SJSA1 (cell line): ENCODE results near the gene PCSK9. TPM values are rescaled to one million over a fixed set of nuclear protein-coding genes. Genes with fewer than 3 reads are reported as not detected.

Experiments used
- DNase-seq, 2 experiments: peaks; one replicate each; pipeline ENCODE4 v3.0.0-alpha.2; 2015 to 2020; ENCODE audit warnings: low spot score in 2 of 2, low read depth in 1 of 2
- H3K27ac ChIP-seq: fragments of 250-450 bp; sonication (Bioruptor Pico); 2 replicates; pipeline ENCODE4 v1.5.1; 2020; ENCODE audit warnings: mild to moderate bottlenecking, moderate library complexity
- H3K27me3 ChIP-seq: fragments of 250-450 bp; sonication (Bioruptor Pico); replicated peaks from 2 replicates; pipeline ENCODE4 v1.5.1; 2020; ENCODE audit warnings: mild to moderate bottlenecking, moderate library complexity
- H3K36me3 ChIP-seq: fragments of 250-450 bp; sonication (Bioruptor Pico); 2 replicates; pipeline ENCODE4 v1.5.1; 2020; ENCODE audit warnings: mild to moderate bottlenecking
- H3K4me1 ChIP-seq: fragments of 250-450 bp; sonication (Bioruptor Pico); replicated peaks from 2 replicates; pipeline ENCODE4 v1.6.1; 2021; ENCODE audit warnings: mild to moderate bottlenecking
- H3K4me3 ChIP-seq: fragments of 250-450 bp; sonication (Bioruptor Pico); 2 replicates; pipeline ENCODE4 v1.5.1; 2020; ENCODE audit warnings: mild to moderate bottlenecking
- H3K9me3 ChIP-seq: fragments of 250-450 bp; sonication (Bioruptor Pico); replicated peaks from 2 replicates; pipeline ENCODE4 v1.5.1; 2020; ENCODE audit warnings: mild to moderate bottlenecking
- total RNA-seq: library from RNA; depleted of rRNA; stranded (reverse); fragments of >200 nt; shearing (Covaris generic); gene quantifications from 2 replicates; pipeline ENCODE4 v1.2.3, GENCODE V29; 2014

Gene PCSK9
- total RNA-seq, 1 experiment from 2014 or later: 0.03 TPM

GRCh38 chr1:55052221-55053142 lies 13.1 kb downstream of the PCSK9 start:
- Histone ChIP-seq H3K27ac (no peak overlapping the region), H3K9me3 (no peaks in the 10 kb centered on the region), H3K36me3 (no peaks in the 10 kb centered on the region), H3K4me1 (no peaks in the 10 kb centered on the region), H3K4me3 (no peak overlapping the region), H3K27me3 (no peaks in the 10 kb centered on the region)
- no peak for DNase-seq

GRCh38 chr1:55053265-55053954 lies 14.1 kb downstream of the PCSK9 start:
- H3K4me3 ChIP-seq: no peak overlapping the region
- H3K4me1 ChIP-seq: no peaks in the 10 kb centered on the region
- H3K36me3 ChIP-seq: no peaks in the 10 kb centered on the region
- H3K9me3 ChIP-seq: no peaks in the 10 kb centered on the region
- no peaks in the 10 kb centered on the region for H3K27me3 ChIP-seq
- DNase-seq: no peak
- no peak overlapping the region for H3K27ac ChIP-seq

- H3K4me1 ChIP-seq: no peaks in the 10 kb centered on the region
- no peaks in the 10 kb centered on the region for H3K9me3 ChIP-seq
- H3K36me3 ChIP-seq: no peaks in the 10 kb centered on the region
- no peaks in the 10 kb centered on the region for H3K27me3 ChIP-seq
- no peak overlapping the region for H3K27ac ChIP-seq
- H3K4me3 ChIP-seq: no peak overlapping the region
- no peak for DNase-seq
Measured at GRCh38 chr1:55054396-55054795, 15.0 kb downstream of the PCSK9 start.

DNA sequence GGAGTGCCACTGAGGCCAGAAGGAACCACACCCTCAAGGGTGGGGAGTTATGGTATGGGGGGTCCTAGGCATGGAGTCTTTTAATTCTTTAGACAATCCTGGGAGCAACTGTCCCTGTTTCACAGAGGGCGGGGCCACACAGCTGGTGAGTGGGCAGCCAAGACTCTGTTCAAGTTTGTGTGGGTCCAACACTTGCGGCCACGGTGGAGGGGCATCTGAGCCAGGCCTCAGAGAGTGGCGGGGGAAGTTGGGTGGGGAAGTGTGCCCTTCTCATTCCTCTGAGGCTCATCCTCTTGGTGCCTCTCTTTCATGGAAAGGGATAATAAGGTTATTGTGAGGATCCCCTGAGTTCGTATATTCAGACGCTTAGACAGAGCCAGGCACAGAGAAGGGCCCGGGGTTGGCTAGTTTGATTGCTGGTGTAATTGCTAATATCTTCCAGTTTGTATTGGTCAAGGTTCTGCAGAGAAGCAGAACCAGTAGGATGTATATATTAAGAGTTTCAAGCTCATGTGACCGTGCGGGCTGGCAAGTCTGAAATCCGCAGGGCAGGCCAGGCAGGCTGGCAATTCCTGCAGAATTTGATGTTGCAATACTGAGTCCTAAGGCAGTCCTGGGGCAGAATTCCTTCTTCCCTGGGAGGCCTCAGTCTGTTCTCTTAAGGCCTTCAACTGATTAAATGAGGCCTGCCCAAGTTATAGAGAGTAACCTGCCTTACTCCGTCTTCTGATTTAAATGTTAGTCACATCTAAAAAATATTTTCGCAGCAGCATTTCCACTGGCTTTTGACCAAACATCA lies 15.9 kb downstream of the PCSK9 start:
- Histone ChIP-seq H3K27ac (no peak overlapping the region), H3K4me1 (no peaks in the 10 kb centered on the region)
- no peak for DNase-seq

DNA sequence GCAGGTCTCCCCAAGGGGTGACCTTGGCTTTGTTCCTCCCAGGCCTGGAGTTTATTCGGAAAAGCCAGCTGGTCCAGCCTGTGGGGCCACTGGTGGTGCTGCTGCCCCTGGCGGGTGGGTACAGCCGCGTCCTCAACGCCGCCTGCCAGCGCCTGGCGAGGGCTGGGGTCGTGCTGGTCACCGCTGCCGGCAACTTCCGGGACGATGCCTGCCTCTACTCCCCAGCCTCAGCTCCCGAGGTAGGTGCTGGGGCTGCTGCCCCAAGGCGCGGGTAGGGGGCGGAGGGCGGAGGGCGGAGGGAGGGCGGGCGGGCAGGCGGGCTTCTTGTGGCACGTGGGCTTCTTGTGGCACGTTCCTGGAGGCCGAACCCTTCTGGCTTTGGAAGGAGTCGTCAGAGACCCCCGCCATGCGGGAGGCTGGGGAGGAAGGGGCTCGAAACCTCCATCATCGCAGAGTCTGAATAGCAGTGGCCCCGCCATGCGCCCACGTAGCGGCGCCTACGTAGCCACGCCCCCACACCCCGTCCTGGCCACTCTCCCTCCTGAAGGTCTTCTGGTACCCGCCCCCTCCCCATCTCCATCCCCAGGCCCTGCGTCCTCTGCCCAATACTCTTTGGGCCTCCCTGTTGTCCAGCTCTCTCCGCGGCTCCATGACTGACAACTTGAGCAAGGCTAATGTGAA lies 16.7 kb downstream of the PCSK9 start:
- no peaks in the 10 kb centered on the region for H3K27me3 ChIP-seq
- no peak overlapping the region for H3K4me3 ChIP-seq
- H3K4me1 ChIP-seq: no peaks in the 10 kb centered on the region
- no peaks in the 10 kb centered on the region for H3K9me3 ChIP-seq
- DNase-seq: no peak
- no peak overlapping the region for H3K27ac ChIP-seq
- H3K36me3 ChIP-seq: no peaks in the 10 kb centered on the region

More for the DNA sequence above, 15.9 kb downstream of the PCSK9 start:
- Histone ChIP-seq H3K4me3 (no peak overlapping the region), H3K27me3 (no peaks in the 10 kb centered on the region), H3K36me3 (no peaks in the 10 kb centered on the region), H3K9me3 (no peaks in the 10 kb centered on the region)

- Histone ChIP-seq H3K27me3 (no peaks in the 10 kb centered on the region), H3K27ac (no peak overlapping the region), H3K36me3 (no peaks in the 10 kb centered on the region), H3K4me3 (no peak overlapping the region), H3K4me1 (no peaks in the 10 kb centered on the region), H3K9me3 (no peaks in the 10 kb centered on the region)
- DNase-seq: no peak
Measured at GRCh38 chr1:55056632-55056992, 17.3 kb downstream of the PCSK9 start.

DNA sequence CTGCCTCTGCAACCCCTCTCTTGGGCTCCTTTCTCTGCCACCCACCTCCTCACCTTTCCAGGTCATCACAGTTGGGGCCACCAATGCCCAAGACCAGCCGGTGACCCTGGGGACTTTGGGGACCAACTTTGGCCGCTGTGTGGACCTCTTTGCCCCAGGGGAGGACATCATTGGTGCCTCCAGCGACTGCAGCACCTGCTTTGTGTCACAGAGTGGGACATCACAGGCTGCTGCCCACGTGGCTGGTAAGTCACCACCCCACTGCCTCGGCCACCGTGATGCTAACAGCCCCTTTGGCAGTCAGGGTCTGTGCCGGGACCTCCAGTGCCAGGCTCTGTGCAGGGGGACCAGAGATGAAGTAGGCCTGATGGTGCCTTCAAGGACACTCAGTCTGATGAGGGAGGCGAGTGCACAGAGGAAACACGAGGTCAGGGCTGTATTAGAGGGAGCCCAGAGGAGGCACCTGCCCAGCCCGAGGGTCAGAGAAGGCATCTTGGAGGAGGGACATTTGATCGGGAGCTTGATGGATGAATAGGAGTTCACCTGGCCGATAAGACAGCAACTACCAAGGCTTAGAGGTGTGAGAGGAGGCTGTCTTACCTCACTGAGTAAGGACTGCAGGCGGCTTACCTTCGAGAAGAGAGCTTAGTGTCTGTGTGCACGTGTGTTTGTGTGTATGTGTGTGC lies 18.1 kb downstream of the PCSK9 start:
- H3K4me3 ChIP-seq: no peak overlapping the region
- H3K27ac ChIP-seq: no peak overlapping the region
- H3K4me1 ChIP-seq: no peaks in the 10 kb centered on the region
- H3K9me3 ChIP-seq: no peaks in the 10 kb centered on the region
- no peak for DNase-seq
- H3K36me3 ChIP-seq: no peaks in the 10 kb centered on the region
- no peaks in the 10 kb centered on the region for H3K27me3 ChIP-seq

DNA sequence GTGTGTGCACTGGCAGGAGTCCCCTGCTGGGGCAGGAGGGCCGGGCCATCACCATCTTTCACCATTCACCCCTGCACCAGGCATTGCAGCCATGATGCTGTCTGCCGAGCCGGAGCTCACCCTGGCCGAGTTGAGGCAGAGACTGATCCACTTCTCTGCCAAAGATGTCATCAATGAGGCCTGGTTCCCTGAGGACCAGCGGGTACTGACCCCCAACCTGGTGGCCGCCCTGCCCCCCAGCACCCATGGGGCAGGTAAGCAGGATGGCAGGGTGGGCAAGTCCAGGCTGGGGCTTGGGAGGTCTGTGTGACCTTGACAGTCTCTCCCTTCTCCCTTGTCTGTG lies 18.6 kb downstream of the PCSK9 start:
- Histone ChIP-seq H3K27me3 (no peaks in the 10 kb centered on the region), H3K4me3 (no peak overlapping the region), H3K9me3 (no peaks in the 10 kb centered on the region), H3K27ac (no peak overlapping the region), H3K4me1 (no peaks in the 10 kb centered on the region), H3K36me3 (no peaks in the 10 kb centered on the region)
- DNase-seq: no peak

GRCh38 chr1:55059302-55060132 lies 20.2 kb downstream of the PCSK9 start:
- Histone ChIP-seq H3K9me3 (no peaks in the 10 kb centered on the region), H3K27ac (no peak overlapping the region)
- no peak for DNase-seq

GRCh38 chr1:55060133-55060999 lies 21.0 kb downstream of the PCSK9 start:
- Histone ChIP-seq H3K36me3 (no peaks in the 10 kb centered on the region), H3K4me1 (peaks cover 11% of the 10 kb centered on the region; the same call in 1 of the 2 replicates), H3K27me3 (no peaks in the 10 kb centered on the region), H3K27ac (no peak overlapping the region), H3K4me3 (no peak overlapping the region), H3K9me3 (no peaks in the 10 kb centered on the region)
- no peak for DNase-seq

More at GRCh38 chr1:55059302-55060132, 20.2 kb downstream of the PCSK9 start:
- no peaks in the 10 kb centered on the region for H3K36me3 ChIP-seq
- H3K4me1 ChIP-seq: 0 out of 2 replicates have a peak, but pooled peaks cover 2% of the 10 kb centered on the region
- no peak overlapping the region for H3K4me3 ChIP-seq
- no peaks in the 10 kb centered on the region for H3K27me3 ChIP-seq

DNA sequence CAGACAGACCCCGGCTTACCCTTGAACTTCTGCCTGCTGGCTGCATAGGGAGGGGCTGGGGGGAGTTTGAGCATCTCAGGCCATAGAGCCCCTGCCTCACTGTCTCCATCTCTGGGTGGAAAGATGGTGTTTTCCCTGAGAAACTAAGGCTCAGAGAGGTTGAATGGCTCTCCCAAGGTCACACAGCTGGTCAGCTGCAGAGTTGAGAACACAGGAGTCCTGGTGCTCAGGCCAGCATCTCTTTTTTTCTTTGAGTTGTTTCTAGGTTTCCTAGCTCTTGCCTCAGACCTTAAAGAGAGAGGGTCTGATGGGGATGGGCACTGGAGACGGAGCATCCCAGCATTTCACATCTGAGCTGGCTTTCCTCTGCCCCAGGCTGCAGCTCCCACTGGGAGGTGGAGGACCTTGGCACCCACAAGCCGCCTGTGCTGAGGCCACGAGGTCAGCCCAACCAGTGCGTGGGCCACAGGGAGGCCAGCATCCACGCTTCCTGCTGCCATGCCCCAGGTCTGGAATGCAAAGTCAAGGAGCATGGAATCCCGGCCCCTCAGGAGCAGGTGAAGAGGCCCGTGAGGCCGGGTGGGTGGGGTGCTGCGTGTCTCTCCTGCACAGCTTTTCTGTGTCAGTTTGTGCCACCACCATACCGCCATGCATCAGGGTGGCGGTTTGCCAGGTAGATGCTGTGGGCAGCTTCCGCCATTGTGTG lies 21.8 kb downstream of the PCSK9 start:
- no peak overlapping the region for H3K27ac ChIP-seq
- H3K36me3 ChIP-seq: no peaks in the 10 kb centered on the region; the same call in 1 of the 2 replicates

More for the DNA sequence above, 21.8 kb downstream of the PCSK9 start:
- H3K4me1 ChIP-seq: peaks cover 12% of the 10 kb centered on the region; the same call in 1 of the 2 replicates
- no peaks in the 10 kb centered on the region for H3K9me3 ChIP-seq
- no peaks in the 10 kb centered on the region for H3K27me3 ChIP-seq
- H3K4me3 ChIP-seq: no peak overlapping the region
- no peak for DNase-seq
